Caco-2 (cell line): Measurements from ENCODE around the gene STT3A. TPM values are rescaled to one million over a fixed set of nuclear protein-coding genes. Genes with fewer than 3 reads are reported as not detected.
A peak's percentile ranks its signal among the peaks of the same experiment; 100 is the strongest.

Source experiments
- BruUV-seq: library from RNA; stranded (reverse); fragments of 400-500 nt; replicated peaks from 2 replicates; lab custom pipeline; 2021; lab: Mats Ljungman, UMichigan
- CTCF ChIA-PET: fragments of 300-600 bp; sonication (Branson Sonifier 250); formaldehyde crosslinking; loops from one replicate; lab custom pipeline; 2022; ENCODE audit warnings: antibody characterized with exemption; lab: Charles Lee
- POLR2A ChIA-PET: fragments of 300-600 bp; sonication (Branson Sonifier 250); formaldehyde crosslinking; loops from one replicate; lab custom pipeline; 2022; ENCODE audit warnings: antibody characterized with exemption; lab: Charles Lee
- DNase-seq, 2 experiments: peaks; one replicate each; pipeline versions ENCODE4 v3.0.0 to v3.0.0-alpha.2; 2020 to 2022
- H3K27me3 ChIP-seq: replicated peaks from 2 replicates; pipeline ENCODE4 v1.6.0; 2011; ENCODE audit warnings: low read length; ENCODE audit not compliant: control insufficient read depth, insufficient read depth
- H3K36me3 ChIP-seq: 2 replicates; pipeline ENCODE4 v1.5.1; 2011; ENCODE audit warnings: low read length; ENCODE audit not compliant: control insufficient read depth, insufficient read depth
- H3K4me1 ChIP-seq: fragments of 250-450 bp; sonication (Bioruptor Pico); 2 replicates; pipeline ENCODE4 v1.5.1; 2020; ENCODE audit warnings: mild to moderate bottlenecking
- H3K4me3 ChIP-seq: 2 replicates; pipeline ENCODE4 v1.5.1; 2011; ENCODE audit warnings: low read depth, mild to moderate bottlenecking, control low read depth, low read length
- H3K9me3 ChIP-seq: fragments of 250-450 bp; sonication (Bioruptor Pico); 2 replicates; pipeline ENCODE4 v1.5.1; 2020; ENCODE audit warnings: mild to moderate bottlenecking, moderate library complexity
- H3K27ac Mint-ChIP-seq: one replicate; pipeline ENCODE4 v1.8.0; 2022; ENCODE audit warnings: mixed read lengths; ENCODE audit not compliant: unreplicated experiment
- H3K27me3 Mint-ChIP-seq: one replicate; pipeline ENCODE4 v1.8.0; 2022; ENCODE audit warnings: mixed read lengths; ENCODE audit not compliant: insufficient read depth, unreplicated experiment
- H3K36me3 Mint-ChIP-seq: one replicate; pipeline ENCODE4 v1.8.0; 2022; ENCODE audit warnings: mild to moderate bottlenecking, mixed read lengths; ENCODE audit not compliant: insufficient read depth, unreplicated experiment
- H3K4me1 Mint-ChIP-seq: one replicate; pipeline ENCODE4 v1.8.0; 2022; ENCODE audit warnings: low read depth, mixed read lengths; ENCODE audit not compliant: unreplicated experiment
- H3K4me3 Mint-ChIP-seq: one replicate; pipeline ENCODE4 v1.8.0; 2022; ENCODE audit warnings: mild to moderate bottlenecking, moderate library complexity, mixed read lengths; ENCODE audit not compliant: unreplicated experiment
- H3K9me3 Mint-ChIP-seq: one replicate; pipeline ENCODE4 v1.8.0; 2022; ENCODE audit warnings: mixed read lengths; ENCODE audit not compliant: unreplicated experiment
- CTCF ChIP-seq, 2 experiments: fragments of 200-600 bp in 1 of 2; IDR thresholded peaks; 1 replicate in 1 of 2; 2 replicates in 1 of 2; pipeline versions ENCODE4 v1.5.1 to v1.8.0; 2011 to 2022; ENCODE audit warnings: antibody characterized with exemption in 1 of 2, control low read depth in 1 of 2, inconsistent platforms in 1 of 2, low read depth in 1 of 2, low read length in 1 of 2, mild to moderate bottlenecking in 1 of 2, moderate library complexity in 1 of 2; ENCODE audit not compliant: insufficient read depth in 1 of 2, severe bottlenecking in 1 of 2, unreplicated experiment in 1 of 2
- intact Hi-C: fragments of 100-400 bp; cut with micrococcal nuclease; formaldehyde crosslinking; loops from one replicate; pipeline ENCODE4 v1.10.0; 2022; ENCODE audit not compliant: unreplicated experiment
- total RNA-seq: library from RNA; stranded (reverse); gene quantifications from 2 replicates; pipeline ENCODE4 v1.2.3, GENCODE V29; 2022

STT3A gene
- total RNA-seq, 1 experiment from 2014 or later = 517 TPM

GRCh38 chr11:125621995-125622394, 29.3 kb downstream of the STT3A start:
- Histone ChIP-seq H3K4me1 (peaks cover 5% of the 10 kb centered on the region), H3K9me3 (no peaks in the 10 kb centered on the region), H3K27me3 (no peaks in the 10 kb centered on the region), H3K4me3 (no peak overlapping the region), H3K36me3 (peaks cover 2% of the 10 kb centered on the region; the same call in 1 of the 2 replicates)
- TF ChIP-seq CTCF (IDR thresholded peaks at IDR 0.05; ENCODE audit: insufficient read depth in 1 of 2, low read depth in 1 of 2, low read length in 1 of 2, severe bottlenecking in 1 of 2, unreplicated experiment in 1 of 2) = no peak
- H3K36me3 Mint-ChIP-seq = peaks cover 80% of the 10 kb centered on the region
- DNase-seq = no peak
- POLR2A ChIA-PET = interaction anchor here (1.4 kb wide), 1 partner anchor 52 kb away, joined by 4 read pairs; the partner anchor contains the start of gene EI24
- no peak overlapping the region for H3K27ac Mint-ChIP-seq
- H3K4me1 Mint-ChIP-seq = peaks cover 8% of the 10 kb centered on the region
- H3K27me3 Mint-ChIP-seq = no peaks in the 10 kb centered on the region
- intact Hi-C loops = no loop called here
- H3K9me3 Mint-ChIP-seq = no peaks in the 10 kb centered on the region
- no peak overlapping the region for H3K4me3 Mint-ChIP-seq
- CTCF ChIA-PET = no interaction called here
- no TSS peak for BruUV-seq

GRCh38 chr11:125623064-125623463, 30.4 kb downstream of the STT3A start:
- Histone ChIP-seq H3K4me3 (no peak overlapping the region), H3K36me3 (0 out of 2 replicates have a peak, but pooled peaks cover 2% of the 10 kb centered on the region), H3K4me1 (peaks cover 8% of the 10 kb centered on the region), H3K27me3 (no peaks in the 10 kb centered on the region), H3K9me3 (no peaks in the 10 kb centered on the region)
- H3K4me1 Mint-ChIP-seq = peaks cover 17% of the 10 kb centered on the region
- no peak overlapping the region for H3K4me3 Mint-ChIP-seq
- no peaks in the 10 kb centered on the region for H3K9me3 Mint-ChIP-seq
- DNase-seq = no peak
- BruUV-seq = no TSS peak
- peak overlapping the region; percentile 16 for H3K27ac Mint-ChIP-seq
- ChIA-PET POLR2A (interaction anchor here (0.9 kb wide), 1 partner anchor 23 kb away, joined by 3 read pairs; no protein-coding TSS in a partner anchor), CTCF (interaction anchor here (0.7 kb wide), 1 partner anchor 9 kb away, joined by 5 read pairs; no protein-coding TSS in a partner anchor)
- peaks cover 81% of the 10 kb centered on the region for H3K36me3 Mint-ChIP-seq
- intact Hi-C loops = no loop called here
- TF ChIP-seq CTCF (IDR thresholded peaks at IDR 0.05; ENCODE audit: insufficient read depth in 1 of 2, low read depth in 1 of 2, low read length in 1 of 2, severe bottlenecking in 1 of 2, unreplicated experiment in 1 of 2) = no peak
- H3K27me3 Mint-ChIP-seq = no peaks in the 10 kb centered on the region

GRCh38 chr11:125624756-125625213, 32.1 kb downstream of the STT3A start, which contains the start of gene CHEK1:
Gene CHEK1, plus strand, starts transcription at chr11:125625163. Its CDS starts 1,606 bp downstream, at chr11:125626769.
- no peaks in the 10 kb centered on the region for H3K9me3 Mint-ChIP-seq
- H3K27ac Mint-ChIP-seq = peak within 1 kb of the TSS; percentile 92
- DNase-seq = peak in 1 of 2 experiments; percentile 30
- Histone ChIP-seq H3K9me3 (no peaks in the 10 kb centered on the region), H3K27me3 (no peaks in the 10 kb centered on the region), H3K4me3 (peak within 1 kb of the TSS; percentile 68), H3K4me1 (peaks cover 8% of the 10 kb centered on the region), H3K36me3 (peaks cover 5% of the 10 kb centered on the region; the same call in 1 of the 2 replicates)
- peak within 1 kb of the TSS; percentile 82 for H3K4me3 Mint-ChIP-seq
- ChIA-PET CTCF (interaction anchor here (0.7 to 1.5 kb wide), 2 partner anchors 55 to 846 kb away, joined by 3 to 6 read pairs; partner anchors contain the start of gene EI24), POLR2A (interaction anchor here (0.6 to 2.7 kb wide), 3 partner anchors 28 to 55 kb away, joined by 3 to 18 read pairs (median 5); partner anchors contain the start of genes EI24 and STT3A)
- TF ChIP-seq CTCF (IDR thresholded peaks at IDR 0.05; ENCODE audit: insufficient read depth in 1 of 2, low read depth in 1 of 2, low read length in 1 of 2, severe bottlenecking in 1 of 2, unreplicated experiment in 1 of 2) = no peak
- H3K27me3 Mint-ChIP-seq = no peaks in the 10 kb centered on the region
- intact Hi-C loops = no loop called here
- BruUV-seq = no TSS peak
- H3K36me3 Mint-ChIP-seq = peaks cover 73% of the 10 kb centered on the region
- peaks cover 17% of the 10 kb centered on the region for H3K4me1 Mint-ChIP-seq
